Measurements from ENCODE around the gene SCAPER.
"Not testable (repeated sequence)": the region's sequence is repeated elsewhere in the genome, so short reads cannot be mapped to it uniquely, and the experiment has no call there.

The SCAPER gene

GRCh38 chr15:76901965-76902364 is 3.2 kb downstream of the SCAPER start:
- Histone ChIP-seq H3K27me3 (ENCODE audit: low read depth, low read length) (no peaks in the 10 kb centered on the region; the same call in 1 of the 2 replicates), H3K27ac (ENCODE audit: low read length) (no peak overlapping the region), H3K36me3 (replicated peaks; ENCODE audit: low read depth, low read length) (peaks cover 15% of the 10 kb centered on the region), H4K20me1 (ENCODE audit: insufficient read depth, low read length) (no peaks in the 10 kb centered on the region), H3K4me1 (ENCODE audit: low read length) (peaks cover 14% of the 10 kb centered on the region), H3K79me2 (ENCODE audit: low read length) (peaks cover 4% of the 10 kb centered on the region; the same call in 1 of the 2 replicates), H3K9me3 (ENCODE audit: insufficient read depth, low read length) (peaks cover 5% of the 10 kb centered on the region; the same call in 1 of the 2 replicates), H3K4me3 (ENCODE audit: low read length) (no peak overlapping the region), H3K9ac (ENCODE audit: low read length) (no peak overlapping the region), H3K4me2 (ENCODE audit: low read length) (no peak overlapping the region), H2AFZ (ENCODE audit: low read depth, low read length) (no peak overlapping the region)
- TF ChIP-seq, protein P1, sequence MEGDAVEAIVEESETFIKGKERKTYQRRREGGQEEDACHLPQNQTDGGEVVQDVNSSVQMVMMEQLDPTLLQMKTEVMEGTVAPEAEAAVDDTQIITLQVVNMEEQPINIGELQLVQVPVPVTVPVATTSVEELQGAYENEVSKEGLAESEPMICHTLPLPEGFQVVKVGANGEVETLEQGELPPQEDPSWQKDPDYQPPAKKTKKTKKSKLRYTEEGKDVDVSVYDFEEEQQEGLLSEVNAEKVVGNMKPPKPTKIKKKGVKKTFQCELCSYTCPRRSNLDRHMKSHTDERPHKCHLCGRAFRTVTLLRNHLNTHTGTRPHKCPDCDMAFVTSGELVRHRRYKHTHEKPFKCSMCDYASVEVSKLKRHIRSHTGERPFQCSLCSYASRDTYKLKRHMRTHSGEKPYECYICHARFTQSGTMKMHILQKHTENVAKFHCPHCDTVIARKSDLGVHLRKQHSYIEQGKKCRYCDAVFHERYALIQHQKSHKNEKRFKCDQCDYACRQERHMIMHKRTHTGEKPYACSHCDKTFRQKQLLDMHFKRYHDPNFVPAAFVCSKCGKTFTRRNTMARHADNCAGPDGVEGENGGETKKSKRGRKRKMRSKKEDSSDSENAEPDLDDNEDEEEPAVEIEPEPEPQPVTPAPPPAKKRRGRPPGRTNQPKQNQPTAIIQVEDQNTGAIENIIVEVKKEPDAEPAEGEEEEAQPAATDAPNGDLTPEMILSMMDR (IDR thresholded peaks at IDR 0.05; ENCODE audit: low read depth, low read length), result no peak
- TF ChIP-seq EZH2phosphoT487 (IDR thresholded peaks at IDR 0.05; ENCODE audit: low read depth), result no peak

- H3K9ac ChIP-seq (ENCODE audit: low read length); H3K79me2 ChIP-seq (ENCODE audit: low read length); H4K20me1 ChIP-seq (ENCODE audit: insufficient read depth, low read length); H3K27me3 ChIP-seq (ENCODE audit: low read depth, low read length); H3K4me2 ChIP-seq (ENCODE audit: low read length); H3K27ac ChIP-seq (ENCODE audit: low read length); H3K4me3 ChIP-seq (ENCODE audit: low read length); H2AFZ ChIP-seq (ENCODE audit: low read depth, low read length); H3K9me3 ChIP-seq (ENCODE audit: insufficient read depth, low read length); H3K4me1 ChIP-seq (ENCODE audit: low read length): not testable (repeated sequence)
- H3K36me3 ChIP-seq (replicated peaks; ENCODE audit: low read depth, low read length), result peaks cover 15% of the 10 kb centered on the region
Observed at GRCh38 chr15:76899931-76900310, 5.2 kb downstream of the SCAPER start.

- H4K20me1 ChIP-seq (ENCODE audit: insufficient read depth, low read length); H3K4me1 ChIP-seq (ENCODE audit: low read length); H3K79me2 ChIP-seq (ENCODE audit: low read length); H3K4me3 ChIP-seq (ENCODE audit: low read length); H3K4me2 ChIP-seq (ENCODE audit: low read length); H3K9me3 ChIP-seq (ENCODE audit: insufficient read depth, low read length); H2AFZ ChIP-seq (ENCODE audit: low read depth, low read length); H3K9ac ChIP-seq (ENCODE audit: low read length); H3K27ac ChIP-seq (ENCODE audit: low read length); H3K27me3 ChIP-seq (ENCODE audit: low read depth, low read length): not testable (repeated sequence)
- H3K36me3 ChIP-seq (replicated peaks; ENCODE audit: low read depth, low read length), result peaks cover 15% of the 10 kb centered on the region
Observed at GRCh38 chr15:76899176-76899930, 5.8 kb downstream of the SCAPER start.

DNA sequence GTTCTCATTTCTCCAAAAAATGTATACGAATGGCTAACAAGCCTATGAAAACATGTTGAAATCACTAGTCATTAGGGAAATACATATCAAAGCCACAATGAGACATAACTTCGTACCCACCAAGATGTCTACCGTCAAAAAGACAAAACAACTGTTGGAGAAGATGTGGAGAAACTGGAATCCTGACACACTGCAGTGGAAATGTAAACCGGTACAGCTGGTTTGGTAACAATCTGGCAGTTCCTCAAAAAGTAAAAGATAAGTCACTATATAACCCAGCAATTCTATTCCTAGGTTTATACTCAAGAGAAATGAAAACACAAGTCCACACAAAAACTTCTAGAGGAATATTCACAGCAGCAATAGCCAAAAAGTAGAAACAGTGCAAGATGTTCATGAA is 7.0 kb downstream of the SCAPER start:
- Histone ChIP-seq H3K4me3 (ENCODE audit: low read length) (no peak overlapping the region), H3K27ac (ENCODE audit: low read length) (no peak overlapping the region), H3K4me1 (ENCODE audit: low read length) (no peaks in the 10 kb centered on the region), H2AFZ (ENCODE audit: low read depth, low read length) (no peak overlapping the region), H3K79me2 (ENCODE audit: low read length) (peaks cover 4% of the 10 kb centered on the region; the same call in 1 of the 2 replicates), H3K4me2 (ENCODE audit: low read length) (no peak overlapping the region), H4K20me1 (ENCODE audit: insufficient read depth, low read length) (no peaks in the 10 kb centered on the region), H3K36me3 (replicated peaks; ENCODE audit: low read depth, low read length) (peaks cover 15% of the 10 kb centered on the region), H3K9ac (ENCODE audit: low read length) (no peak overlapping the region), H3K9me3 (ENCODE audit: insufficient read depth, low read length) (peaks cover 5% of the 10 kb centered on the region; the same call in 1 of the 2 replicates), H3K27me3 (ENCODE audit: low read depth, low read length) (no peaks in the 10 kb centered on the region)
- TF ChIP-seq, protein P1 (IDR thresholded peaks at IDR 0.05; ENCODE audit: low read depth, low read length), result no peak
- no peak for TF ChIP-seq EZH2phosphoT487 (IDR thresholded peaks at IDR 0.05; ENCODE audit: low read depth)

DNA sequence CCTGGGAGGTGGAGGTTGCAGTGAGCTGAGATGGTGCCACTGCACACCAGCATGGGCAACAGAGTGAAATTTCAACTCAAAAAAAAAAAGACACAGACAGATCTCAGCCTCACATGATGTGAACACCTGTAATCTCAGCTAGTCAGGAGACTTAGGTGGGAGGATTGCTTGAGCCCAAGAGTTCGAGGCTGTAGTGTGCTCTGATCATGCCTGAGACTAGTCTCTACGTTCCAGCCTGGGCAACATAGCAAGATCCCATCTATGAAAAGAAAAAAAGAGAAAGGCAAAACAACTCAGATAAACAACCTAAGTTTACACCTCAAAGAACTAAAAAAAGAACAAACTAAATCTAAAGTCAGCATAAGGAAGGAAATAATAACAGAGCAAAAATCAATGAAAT is 11.0 kb downstream of the SCAPER start:
- Histone ChIP-seq H3K79me2 (ENCODE audit: low read length) (no peaks in the 10 kb centered on the region), H3K27ac (ENCODE audit: low read length) (no peak overlapping the region), H3K27me3 (ENCODE audit: low read depth, low read length) (no peaks in the 10 kb centered on the region), H3K4me1 (ENCODE audit: low read length) (no peaks in the 10 kb centered on the region), H3K9me3 (ENCODE audit: insufficient read depth, low read length) (no peaks in the 10 kb centered on the region), H3K4me3 (ENCODE audit: low read length) (no peak overlapping the region), H3K36me3 (replicated peaks; ENCODE audit: low read depth, low read length) (peaks cover 10% of the 10 kb centered on the region), H2AFZ (ENCODE audit: low read depth, low read length) (no peak overlapping the region), H4K20me1 (ENCODE audit: insufficient read depth, low read length) (no peaks in the 10 kb centered on the region), H3K4me2 (ENCODE audit: low read length) (no peak overlapping the region), H3K9ac (ENCODE audit: low read length) (no peak overlapping the region)
- TF ChIP-seq EZH2phosphoT487 (IDR thresholded peaks at IDR 0.05; ENCODE audit: low read depth), result no peak
- TF ChIP-seq, protein P1 (IDR thresholded peaks at IDR 0.05; ENCODE audit: low read depth, low read length), result no peak

- not testable (repeated sequence) for H3K79me2 ChIP-seq (ENCODE audit: low read length); H2AFZ ChIP-seq (ENCODE audit: low read depth, low read length); H3K27ac ChIP-seq (ENCODE audit: low read length); H4K20me1 ChIP-seq (ENCODE audit: insufficient read depth, low read length); H3K9me3 ChIP-seq (ENCODE audit: insufficient read depth, low read length); H3K4me1 ChIP-seq (ENCODE audit: low read length); H3K4me3 ChIP-seq (ENCODE audit: low read length); H3K9ac ChIP-seq (ENCODE audit: low read length); H3K4me2 ChIP-seq (ENCODE audit: low read length); H3K27me3 ChIP-seq (ENCODE audit: low read depth, low read length); H3K36me3 ChIP-seq (replicated peaks; ENCODE audit: low read depth, low read length)
Observed at GRCh38 chr15:76892836-76893235, 12.3 kb downstream of the SCAPER start.

Data from OCI-LY3 (cell line).